ENCODE results near the gene KRT81.
A peak's percentile ranks its signal among the peaks of the same experiment; 100 is the strongest.
"Not testable (repeated sequence)": the region's sequence is repeated elsewhere in the genome, so short reads cannot be mapped to it uniquely, and the experiment has no call there.

Gene KRT81

GRCh38 chr12:52300796-52301691 lies 9.7 kb upstream of the KRT81 start:
- peak in 1 of 2 donors; percentile 20 for DNase-seq (ENCODE audit: low read depth in 2 of 2)
- TF ChIP-seq CTCF (IDR thresholded peaks at IDR 0.05; ENCODE audit: low read depth, low read length): no peak

GRCh38 chr12:52298677-52299190 lies 7.4 kb upstream of the KRT81 start:
- H3K4me3 ChIP-seq (replicated peaks in 1 of 2; ENCODE audit: low read depth in 2 of 2, low read length in 2 of 2): no peak overlapping the region
- DNase-seq (ENCODE audit: low read depth in 2 of 2): no peak
- TF ChIP-seq CTCF (IDR thresholded peaks at IDR 0.05; ENCODE audit: low read depth, low read length): no peak

More at GRCh38 chr12:52300796-52301691, 9.7 kb upstream of the KRT81 start:
- H3K4me3 ChIP-seq (replicated peaks in 1 of 2; ENCODE audit: low read depth in 2 of 2, low read length in 2 of 2): no peak overlapping the region

GRCh38 chr12:52296572-52297215 lies 5.4 kb upstream of the KRT81 start:
- H3K4me3 ChIP-seq (replicated peaks in 1 of 2; ENCODE audit: low read depth in 2 of 2, low read length in 2 of 2): no peak overlapping the region
- TF ChIP-seq CTCF (IDR thresholded peaks at IDR 0.05; ENCODE audit: low read depth, low read length): no peak
- no peak for DNase-seq (ENCODE audit: low read depth in 2 of 2)

- H3K4me3 ChIP-seq (replicated peaks in 1 of 2; ENCODE audit: low read depth in 2 of 2, low read length in 2 of 2): no peak overlapping the region
- TF ChIP-seq CTCF (IDR thresholded peaks at IDR 0.05; ENCODE audit: low read depth, low read length): no peak
- peak in 1 of 2 donors; percentile 46 for DNase-seq (ENCODE audit: low read depth in 2 of 2)
Measured at GRCh38 chr12:52295663-52296062, 4.3 kb upstream of the KRT81 start.

- H3K4me3 ChIP-seq (replicated peaks in 1 of 2; ENCODE audit: low read depth in 2 of 2, low read length in 2 of 2): no peak overlapping the region
- no peak for TF ChIP-seq CTCF (IDR thresholded peaks at IDR 0.05; ENCODE audit: low read depth, low read length)
- DNase-seq (ENCODE audit: low read depth in 2 of 2): no peak
Measured at GRCh38 chr12:52294803-52295202, 3.5 kb upstream of the KRT81 start.

- no peak overlapping the region for H3K4me3 ChIP-seq (replicated peaks in 1 of 2; ENCODE audit: low read depth in 2 of 2, low read length in 2 of 2)
- no peak for DNase-seq (ENCODE audit: low read depth in 2 of 2)
- TF ChIP-seq CTCF (IDR thresholded peaks at IDR 0.05; ENCODE audit: low read depth, low read length): no peak
Measured at GRCh38 chr12:52293926-52294325, 2.6 kb upstream of the KRT81 start.

- not testable (repeated sequence) for DNase-seq (ENCODE audit: low read depth in 2 of 2); H3K4me3 ChIP-seq (replicated peaks in 1 of 2; ENCODE audit: low read depth in 2 of 2, low read length in 2 of 2)
Measured at GRCh38 chr12:52290483-52291134, 725 bp downstream of the KRT81 start.

- H3K4me3 ChIP-seq (replicated peaks in 1 of 2; ENCODE audit: low read depth in 2 of 2, low read length in 2 of 2); DNase-seq (ENCODE audit: low read depth in 2 of 2): not testable (repeated sequence)
Measured at GRCh38 chr12:52287816-52288805, 3.2 kb downstream of the KRT81 start.
